DOHH2 (cell line): Measurements from ENCODE around the gene MAPKBP1.

Experiments
- CTCF ChIP-seq: fragments of 200-600 bp; sonication (generic); IDR thresholded peaks from one replicate; pipeline ENCODE4 v1.5.1; 2014; ENCODE audit warnings: antibody characterized with exemption, mild to moderate bottlenecking, low read depth, low read length; ENCODE audit not compliant: poor library complexity, severe bottlenecking
- EZH2phosphoT487 ChIP-seq: fragments of 200-600 bp; sonication (generic); IDR thresholded peaks from 2 replicates; pipeline ENCODE4 v1.6.1; 2017; ENCODE audit warnings: borderline replicate concordance, mild to moderate bottlenecking, antibody characterized with exemption, low read length, moderate library complexity, mixed read lengths

- TF ChIP-seq EZH2phosphoT487 (no peak), CTCF (no peak)
Measured at GRCh38 chr15:41798607-41799487, 24.6 kb downstream of the MAPKBP1 start.
